ENCODE measurements around the gene KTI12.
"Not testable (repeated sequence)": the region's sequence is repeated elsewhere in the genome, so short reads cannot be mapped to it uniquely, and the experiment has no call there.

The KTI12 gene

GRCh38 chr1:52037909-52038308, 4.3 kb upstream of the KTI12 start:
- DNase-seq (ENCODE audit: low read depth), result no peak

- no peak for DNase-seq (ENCODE audit: low read depth)
Measured at GRCh38 chr1:52037402-52037814, 3.8 kb upstream of the KTI12 start.

GRCh38 chr1:52034050-52034384, 407 bp upstream of the KTI12 start:
- no peak for DNase-seq (ENCODE audit: low read depth)

- no peak for DNase-seq (ENCODE audit: low read depth)
Measured at GRCh38 chr1:52032785-52033131, 852 bp downstream of the KTI12 start.

- DNase-seq (ENCODE audit: low read depth), result no peak
Measured at GRCh38 chr1:52032124-52032784, 1.4 kb downstream of the KTI12 start.

- DNase-seq (ENCODE audit: low read depth), result not testable (repeated sequence)
Measured at GRCh38 chr1:52028839-52029238, 4.8 kb downstream of the KTI12 start.

GRCh38 chr1:52028328-52028727, 5.3 kb downstream of the KTI12 start:
- no peak for DNase-seq (ENCODE audit: low read depth)

- DNase-seq (ENCODE audit: low read depth), result no peak
Measured at GRCh38 chr1:52026278-52026677, 7.3 kb downstream of the KTI12 start.

- DNase-seq (ENCODE audit: low read depth), result no peak
Measured at GRCh38 chr1:52022133-52022532, 11.5 kb downstream of the KTI12 start.

- no peak for DNase-seq (ENCODE audit: low read depth)
Measured at GRCh38 chr1:52008071-52008809, 25.4 kb downstream of the KTI12 start.

GRCh38 chr1:52007215-52008002, 26.2 kb downstream of the KTI12 start:
- no peak for DNase-seq (ENCODE audit: low read depth)

GRCh38 chr1:52006081-52006553, 27.5 kb downstream of the KTI12 start:
- not testable (repeated sequence) for DNase-seq (ENCODE audit: low read depth)

GRCh38 chr1:52005548-52005947, 28.1 kb downstream of the KTI12 start:
- peak; percentile 86 for DNase-seq (ENCODE audit: low read depth)

GRCh38 chr1:52003877-52004276, 29.7 kb downstream of the KTI12 start:
- DNase-seq (ENCODE audit: low read depth), result no peak

GRCh38 chr1:52002038-52002917, 31.3 kb downstream of the KTI12 start:
- peak; percentile 86 for DNase-seq (ENCODE audit: low read depth)

GRCh38 chr1:51998701-51999100, 34.9 kb downstream of the KTI12 start:
- DNase-seq (ENCODE audit: low read depth), result no peak

- no peak for DNase-seq (ENCODE audit: low read depth)
Measured at GRCh38 chr1:51997974-51998382, 35.6 kb downstream of the KTI12 start.

- no peak for DNase-seq (ENCODE audit: low read depth)
Measured at GRCh38 chr1:51990478-51990965, 43.1 kb downstream of the KTI12 start, which contains the start of gene RAB3B. Gene RAB3B (minus strand): TSS chr1:51990700. CDS start chr1:51977117, 13,583 bp downstream.

- DNase-seq (ENCODE audit: low read depth), result no peak
Measured at GRCh38 chr1:51989582-51990477, 43.8 kb downstream of the KTI12 start.

GRCh38 chr1:51988254-51988653, 45.4 kb downstream of the KTI12 start:
- no peak for DNase-seq (ENCODE audit: low read depth)

- no peak for DNase-seq (ENCODE audit: low read depth)
Measured at GRCh38 chr1:51986718-51987117, 46.9 kb downstream of the KTI12 start.

All from non-pigmented ciliary epithelial cell (primary cell).